ENCODE data around the gene MITD1. TPM values are rescaled to one million over a fixed set of nuclear protein-coding genes. Genes with fewer than 3 reads are reported as not detected.

The MITD1 gene
- total RNA-seq, 4 donors from 2014 or later, result 20.8 to 39.6 (median 25.9) TPM

DNA sequence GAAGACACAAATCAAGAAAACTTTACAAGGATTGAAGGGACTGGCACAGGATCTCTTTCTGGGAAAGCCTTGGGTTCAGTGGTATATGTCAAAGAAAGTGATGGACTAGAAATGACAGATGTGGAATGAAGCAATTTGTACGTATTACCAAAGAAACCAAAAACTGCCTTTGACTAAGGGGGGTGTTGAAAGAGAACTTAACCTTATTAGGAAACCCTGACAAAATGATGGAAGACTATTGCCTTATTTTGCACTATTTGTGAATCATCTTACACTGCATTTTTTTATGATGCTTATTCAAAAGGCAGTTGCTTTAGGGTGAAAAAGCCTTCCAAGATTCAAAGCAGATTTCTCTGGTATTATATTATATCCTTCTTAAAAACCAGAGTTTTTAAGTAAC is 30.2 kb downstream of the MITD1 start:
- H3K27ac ChIP-seq, result no peak overlapping the region
- DNase-seq, result no peak
- 95 to 100% methylated on average over 1 of the region's 1 CpG for WGBS, 2 donors
- no peaks in the 10 kb centered on the region for H3K36me3 ChIP-seq
- H3K9me3 ChIP-seq, result no peaks in the 10 kb centered on the region
- peaks cover 23 to 24% of the 10 kb centered on the region in 2 donors for H3K4me1 ChIP-seq
- no peaks in the 10 kb centered on the region for H3K27me3 ChIP-seq
- H3K4me3 ChIP-seq (replicated peaks in 1 of 3), result no peak overlapping the region
- intact Hi-C loops (cut with DNase I), result no loop called here
- TF ChIP-seq CTCF (IDR thresholded peaks at IDR 0.05) (no peak), POLR2A (IDR thresholded peaks at IDR 0.05) (no peak)

GRCh38 chr2:99141110-99142108 is 39.4 kb downstream of the MITD1 start, which contains the start of gene C2orf15:
TSS of gene C2orf15 (plus strand) at chr2:99141707. CDS start at chr2:99150559, 8,852 bp downstream.
- intact Hi-C loops (cut with DNase I), result loop anchor here (5.0 kb wide), 1 partner anchor 351 kb away; the partner anchor contains the start of gene REV1
- Histone ChIP-seq H3K27ac (peak within 1 kb of the TSS; percentile 77 to 95 (median 80)), H3K36me3 (no peaks in the 10 kb centered on the region), H3K4me3 (replicated peaks in 1 of 3) (peak within 1 kb of the TSS; percentile 32 to 62 (median 44)), H3K4me1 (peaks cover 5 to 10% of the 10 kb centered on the region in 2 donors), H3K27me3 (no peaks in the 10 kb centered on the region), H3K9me3 (no peaks in the 10 kb centered on the region)
- WGBS, 2 donors, result 0% methylated on average over 40 to 58 of the region's 84 CpGs
- peak in 1 of 6 experiments; percentile 27 for TF ChIP-seq CTCF (IDR thresholded peaks at IDR 0.05)
- peak in 1 of 2 donors; percentile 97 for TF ChIP-seq POLR2A (IDR thresholded peaks at IDR 0.05)
- DNase-seq, result peak; percentile 99

GRCh38 chr2:99140860-99141109 is 40.1 kb downstream of the MITD1 start:
- intact Hi-C loops (cut with DNase I), result loop anchor here (5.0 kb wide), 1 partner anchor 352 kb away; the partner anchor contains the start of gene REV1
- Histone ChIP-seq H3K36me3 (no peaks in the 10 kb centered on the region), H3K4me1 (peaks cover 5 to 10% of the 10 kb centered on the region in 2 donors), H3K4me3 (replicated peaks in 1 of 3) (peak overlapping the region; percentile 32 to 62 (median 44)), H3K27ac (peak overlapping the region; percentile 77 to 95 (median 80)), H3K27me3 (no peaks in the 10 kb centered on the region), H3K9me3 (no peaks in the 10 kb centered on the region)
- TF ChIP-seq POLR2A (IDR thresholded peaks at IDR 0.05), result peak in 1 of 2 donors; percentile 82
- TF ChIP-seq CTCF (IDR thresholded peaks at IDR 0.05), result no peak
- DNase-seq, result no peak
- 0 to 1% methylated on average over 3 to 16 of the region's 21 CpGs for WGBS, 2 donors

- H3K36me3 ChIP-seq, result no peaks in the 10 kb centered on the region
- H3K27me3 ChIP-seq, result no peaks in the 10 kb centered on the region
- peaks cover 5 to 10% of the 10 kb centered on the region in 2 donors for H3K4me1 ChIP-seq
- H3K27ac ChIP-seq, result peak overlapping the region; percentile 77 to 95 (median 80)
- no peak for DNase-seq
- intact Hi-C loops (cut with DNase I), result loop anchor here (5.0 kb wide), 1 partner anchor 352 kb away; the partner anchor contains the start of gene REV1
- TF ChIP-seq POLR2A (IDR thresholded peaks at IDR 0.05), result no peak
- no peak for TF ChIP-seq CTCF (IDR thresholded peaks at IDR 0.05)
- H3K4me3 ChIP-seq (replicated peaks in 1 of 3), result peak overlapping the region; percentile 32 to 62 (median 44)
- WGBS, 2 donors, result 26 to 33% methylated on average over 13 to 17 of the region's 17 CpGs
- no peaks in the 10 kb centered on the region for H3K9me3 ChIP-seq
Observed at GRCh38 chr2:99140056-99140859, 40.6 kb downstream of the MITD1 start.

All from thyroid gland (tissue), 4 donors.